ENCODE results near the gene COMMD7. TPM values are rescaled to one million over a fixed set of nuclear protein-coding genes. Genes with fewer than 3 reads are reported as not detected.
A peak's percentile ranks its signal among the peaks of the same experiment; 100 is the strongest.
"Not testable (repeated sequence)": the region's sequence is repeated elsewhere in the genome, so short reads cannot be mapped to it uniquely, and the experiment has no call there.

Gene COMMD7
- total RNA-seq, 3 donors from 2014 or later = 23.3 to 27.5 (median 25.7) TPM

DNA sequence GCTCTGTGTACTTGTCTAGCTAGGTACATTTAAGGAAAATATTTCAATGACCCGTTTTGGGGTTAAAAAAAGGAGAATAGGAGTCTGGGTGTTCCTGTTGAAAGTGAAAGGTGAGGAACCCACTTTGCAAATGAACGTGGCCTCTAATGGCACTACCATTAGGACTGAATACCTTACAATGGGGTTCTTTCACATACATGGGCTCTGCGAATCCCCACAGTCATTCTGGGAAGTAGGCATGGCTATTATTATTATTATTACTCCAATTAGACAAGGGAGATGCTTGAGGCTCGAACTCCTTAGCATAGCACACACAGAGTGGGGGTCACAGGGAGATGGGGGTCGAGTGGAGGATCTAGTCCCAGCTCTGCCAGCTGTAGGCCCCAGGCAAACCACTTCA is 12.9 kb upstream of the COMMD7 start:
- DNase-seq (no peak), ATAC-seq (no peak)
- H3K9me3 Mint-ChIP-seq = no peaks in the 10 kb centered on the region
- no peaks in the 10 kb centered on the region for H3K36me3 Mint-ChIP-seq (ENCODE audit: insufficient read depth)
- peaks cover 4% of the 10 kb centered on the region for H3K4me1 Mint-ChIP-seq (ENCODE audit: low read depth)
- no peaks in the 10 kb centered on the region for H3K27me3 Mint-ChIP-seq (ENCODE audit: low read depth)
- no peak overlapping the region for H3K4me3 Mint-ChIP-seq

DNA sequence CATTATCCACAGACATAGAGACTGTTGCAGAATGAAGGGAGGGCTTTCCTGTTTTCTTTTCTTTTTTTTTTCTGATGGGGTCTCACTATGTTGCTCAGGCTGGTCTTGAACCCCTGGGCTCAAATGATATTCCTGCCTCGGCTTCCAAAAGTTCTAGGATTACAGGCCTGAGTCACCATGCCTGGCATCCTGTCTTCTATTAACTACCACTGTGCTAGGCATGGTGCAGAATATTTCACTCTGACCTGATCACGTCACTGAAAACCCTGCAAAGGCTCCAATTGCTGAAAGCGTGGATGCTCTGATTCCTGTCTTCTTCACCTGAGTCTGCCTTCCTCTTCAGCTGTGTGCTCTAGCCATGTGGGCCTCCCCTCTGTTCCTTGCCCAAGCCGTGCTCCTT is 10.5 kb upstream of the COMMD7 start:
- H3K4me3 Mint-ChIP-seq = no peak overlapping the region
- peaks cover 4% of the 10 kb centered on the region for H3K4me1 Mint-ChIP-seq (ENCODE audit: low read depth)
- ATAC-seq = no peak
- no peaks in the 10 kb centered on the region for H3K9me3 Mint-ChIP-seq
- no peak for DNase-seq
- no peaks in the 10 kb centered on the region for H3K27me3 Mint-ChIP-seq (ENCODE audit: low read depth)
- H3K36me3 Mint-ChIP-seq (ENCODE audit: insufficient read depth) = no peaks in the 10 kb centered on the region

DNA sequence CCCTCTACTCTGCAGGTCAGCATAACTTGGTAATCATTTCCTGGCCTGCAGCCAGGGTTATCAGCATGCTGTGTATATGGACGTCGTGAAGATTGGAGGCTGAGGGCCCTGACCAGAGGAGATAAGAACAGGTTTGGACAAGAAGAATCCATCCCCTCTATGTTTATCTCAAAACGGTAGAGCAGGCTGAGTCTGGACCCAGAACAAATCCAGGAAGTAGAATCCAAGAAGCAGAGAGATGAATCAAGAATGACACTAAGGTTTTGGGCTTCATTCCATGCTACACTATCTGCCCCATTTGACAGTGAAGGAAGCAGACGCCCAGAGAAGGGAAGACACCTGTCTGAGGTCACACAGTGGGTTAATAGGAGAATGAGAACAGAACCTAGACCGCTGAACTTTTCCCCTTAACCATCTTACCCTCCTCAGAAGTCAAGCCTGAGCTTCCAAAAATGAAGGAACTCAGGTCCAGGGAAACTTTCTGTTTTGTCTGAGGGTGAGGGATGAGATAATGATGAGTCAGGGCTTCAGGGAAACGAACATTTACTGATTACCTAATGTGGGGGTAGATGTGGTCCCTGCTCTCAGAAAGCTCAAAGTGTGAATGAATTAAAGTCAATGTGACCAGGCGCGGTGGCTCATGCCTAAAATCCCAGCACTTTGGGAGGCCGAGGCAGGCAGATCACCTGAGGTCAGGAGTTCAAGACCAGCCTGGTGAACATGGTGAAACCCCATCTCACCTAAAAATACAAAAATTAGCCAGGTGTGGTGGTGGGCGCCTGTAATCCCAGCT is 9.4 kb upstream of the COMMD7 start:
- no peaks in the 10 kb centered on the region for H3K27me3 Mint-ChIP-seq (ENCODE audit: low read depth)
- ATAC-seq = peak in 1 of 2 donors; percentile 59

DNA sequence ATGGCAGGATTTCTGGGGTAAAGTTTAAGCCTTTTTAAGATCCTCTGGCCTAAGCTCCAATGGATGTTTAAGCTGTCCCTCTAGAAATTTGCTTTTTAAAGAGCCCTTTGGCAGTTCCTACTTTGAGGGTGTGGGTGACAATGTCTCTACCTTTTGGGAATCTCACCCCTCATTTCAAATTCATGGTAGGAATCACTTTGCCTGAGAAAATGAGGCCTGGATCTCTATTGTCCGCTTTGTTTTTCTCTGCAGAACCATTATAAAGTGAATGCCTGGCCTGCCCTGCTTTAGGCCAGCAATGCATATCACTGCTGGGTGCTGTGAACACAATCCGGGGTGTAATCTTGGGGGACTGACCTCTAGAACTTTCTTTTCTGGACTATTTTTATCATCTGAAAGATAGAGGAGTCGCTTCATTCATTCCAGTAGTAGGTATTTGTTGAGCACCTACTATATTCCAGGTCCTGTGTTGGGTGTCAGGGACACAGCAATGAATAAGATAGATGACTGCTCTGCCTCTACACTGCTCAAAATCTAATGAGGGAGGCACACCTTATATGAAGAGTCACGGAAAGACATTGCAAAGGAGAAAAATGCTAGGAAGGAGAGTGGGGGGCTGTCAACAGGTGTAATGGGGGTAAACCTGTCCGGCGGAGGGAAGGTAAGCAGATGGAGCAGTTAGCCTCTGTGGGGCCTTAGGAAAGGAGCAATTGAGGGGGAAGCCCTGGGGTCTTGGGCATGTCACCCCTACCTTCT is 8.6 kb upstream of the COMMD7 start:
- Mint-ChIP-seq H3K9me3 (no peaks in the 10 kb centered on the region), H3K4me3 (no peak overlapping the region), H3K36me3 (ENCODE audit: insufficient read depth) (no peaks in the 10 kb centered on the region), H3K27me3 (ENCODE audit: low read depth) (no peaks in the 10 kb centered on the region), H3K4me1 (ENCODE audit: low read depth) (peaks cover 4% of the 10 kb centered on the region)
- ATAC-seq (no peak), DNase-seq (no peak)

More for the DNA sequence above, 9.4 kb upstream of the COMMD7 start:
- no peaks in the 10 kb centered on the region for H3K9me3 Mint-ChIP-seq
- no peaks in the 10 kb centered on the region for H3K36me3 Mint-ChIP-seq (ENCODE audit: insufficient read depth)
- H3K4me3 Mint-ChIP-seq = no peak overlapping the region
- peaks cover 4% of the 10 kb centered on the region for H3K4me1 Mint-ChIP-seq (ENCODE audit: low read depth)
- DNase-seq = no peak

DNA sequence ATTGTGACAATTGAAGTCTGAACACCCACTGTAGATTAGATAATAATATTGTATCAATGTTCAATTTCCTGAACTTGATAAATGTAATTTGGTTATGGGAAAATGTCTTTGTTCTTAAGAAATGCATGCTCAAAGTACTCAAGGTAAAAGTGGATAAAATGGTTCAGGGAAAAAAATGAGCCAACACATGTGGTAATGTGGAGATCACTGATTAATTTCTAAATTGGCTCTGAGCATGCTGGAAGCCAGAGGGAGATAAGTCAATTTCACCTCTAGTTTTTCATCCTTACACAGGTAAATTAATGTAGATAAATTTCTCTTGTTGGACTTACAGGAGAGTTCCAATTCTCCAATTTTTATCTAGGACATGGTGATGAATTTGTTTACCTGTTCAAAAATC is 8.0 kb upstream of the COMMD7 start:
- Mint-ChIP-seq H3K4me1 (ENCODE audit: low read depth) (peaks cover 4% of the 10 kb centered on the region), H3K36me3 (ENCODE audit: insufficient read depth) (no peaks in the 10 kb centered on the region), H3K27me3 (ENCODE audit: low read depth) (no peaks in the 10 kb centered on the region), H3K4me3 (no peak overlapping the region), H3K9me3 (no peaks in the 10 kb centered on the region)
- ATAC-seq = no peak
- no peak for DNase-seq

DNA sequence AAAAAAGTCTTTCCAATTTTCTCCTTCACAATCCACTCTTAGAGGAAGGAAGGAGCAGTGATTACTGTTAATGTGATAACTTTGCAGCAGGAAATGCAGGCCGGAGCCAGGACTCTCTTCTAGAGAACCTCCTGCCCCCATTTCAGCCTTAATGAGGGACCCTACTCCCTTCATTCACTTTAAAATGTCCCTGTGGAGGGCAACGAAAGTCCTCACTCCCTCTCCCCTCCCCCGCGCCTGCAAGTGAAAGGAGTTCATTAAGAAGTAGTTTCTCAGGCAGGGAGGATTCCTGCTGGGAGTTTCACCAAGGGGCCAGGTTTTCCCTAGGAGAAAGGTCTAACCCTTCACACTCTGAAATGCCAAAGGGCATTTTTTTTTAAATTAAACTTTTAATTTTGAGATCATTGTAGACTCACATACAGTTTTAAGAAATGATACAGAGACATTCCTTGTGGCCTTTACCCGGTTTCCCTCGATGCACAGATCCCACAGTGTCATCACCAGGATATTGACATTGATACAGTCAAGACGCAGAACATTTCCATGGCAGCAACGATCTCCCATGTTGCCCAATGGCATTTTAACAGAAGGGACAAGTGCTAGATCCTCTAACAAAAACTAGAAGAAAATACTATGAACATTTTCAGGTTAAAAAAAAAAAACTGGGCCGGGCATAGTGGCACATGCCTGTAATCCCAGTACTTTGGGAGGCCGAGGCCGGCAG is 6.8 kb upstream of the COMMD7 start:
- no peak overlapping the region for H3K4me3 Mint-ChIP-seq
- peaks cover 4% of the 10 kb centered on the region for H3K4me1 Mint-ChIP-seq (ENCODE audit: low read depth)
- no peaks in the 10 kb centered on the region for H3K27me3 Mint-ChIP-seq (ENCODE audit: low read depth)
- H3K36me3 Mint-ChIP-seq (ENCODE audit: insufficient read depth) = no peaks in the 10 kb centered on the region
- H3K9me3 Mint-ChIP-seq = no peaks in the 10 kb centered on the region
- DNase-seq (no peak), ATAC-seq (no peak)

DNA sequence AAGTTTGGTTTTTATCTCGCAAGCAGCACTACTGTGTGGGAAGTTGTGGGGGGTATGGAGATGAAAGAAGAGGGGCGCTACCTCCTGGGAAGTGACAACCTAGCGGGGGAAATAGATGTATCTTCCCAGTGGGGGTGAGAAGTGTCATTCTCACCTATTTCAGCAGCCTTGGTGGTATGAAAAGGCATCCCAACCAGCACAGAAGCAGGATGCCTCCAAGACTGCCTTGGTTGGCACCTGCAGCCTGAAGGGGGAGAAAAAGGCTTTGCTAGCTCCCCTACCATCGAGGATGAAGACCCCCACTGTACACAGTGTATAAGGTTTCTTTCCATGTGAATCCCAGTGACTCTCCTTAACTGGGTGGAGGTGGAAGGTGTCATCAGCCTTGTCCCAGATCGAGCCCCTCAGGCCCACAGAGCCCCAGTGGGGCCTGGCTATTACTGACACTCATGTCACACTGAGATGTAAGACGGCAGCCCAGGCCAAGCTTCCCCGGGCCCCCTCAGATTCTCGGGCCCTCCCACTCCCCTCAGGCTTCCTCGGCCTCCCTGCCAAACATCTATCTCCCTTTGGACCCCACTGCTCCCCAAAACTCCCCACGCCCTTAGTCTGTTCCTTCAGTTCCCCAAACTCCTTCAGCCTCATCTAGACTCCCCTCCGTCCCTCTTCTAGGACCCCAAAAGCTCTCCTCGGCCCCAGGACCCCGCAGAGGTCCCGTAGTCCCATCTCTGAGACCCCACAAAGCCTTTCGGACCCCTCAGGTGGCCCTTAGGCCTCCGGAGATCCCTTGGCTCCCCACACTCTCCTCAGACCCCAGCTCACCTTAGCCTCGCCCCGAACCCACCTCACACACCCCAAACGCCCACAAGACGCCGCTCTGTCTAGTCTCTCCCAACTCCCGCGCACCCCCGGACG is 688 bp downstream of the COMMD7 start:
- Mint-ChIP-seq H3K9me3 (no peaks in the 10 kb centered on the region), H3K4me1 (ENCODE audit: low read depth) (peaks cover 37% of the 10 kb centered on the region), H3K36me3 (ENCODE audit: insufficient read depth) (no peaks in the 10 kb centered on the region), H3K27me3 (ENCODE audit: low read depth) (no peaks in the 10 kb centered on the region), H3K4me3 (peak overlapping the region; percentile 95)
- no peak for DNase-seq
- ATAC-seq = peak; percentile 23 to 29

DNA sequence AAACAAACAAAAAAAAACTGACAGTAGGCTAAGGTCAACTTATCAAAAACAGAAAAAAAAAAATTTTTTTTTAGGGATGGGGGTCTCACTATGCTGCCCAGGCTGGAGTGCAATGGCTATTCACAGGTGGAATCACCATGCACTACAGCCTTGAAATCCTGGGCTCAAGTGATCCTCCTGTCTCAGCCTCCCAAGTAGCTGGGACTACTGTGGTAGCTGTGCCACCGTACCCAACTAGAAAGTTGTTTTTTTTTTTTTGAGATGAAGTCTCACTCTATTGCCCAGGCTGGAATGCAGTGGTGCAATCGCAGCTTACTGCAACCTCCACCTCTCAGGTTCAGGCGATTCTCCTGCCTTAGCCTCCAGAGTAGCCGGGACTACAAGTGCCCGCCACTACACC is 2.1 kb downstream of the COMMD7 start:
- Mint-ChIP-seq H3K4me3 (no peak overlapping the region), H3K4me1 (ENCODE audit: low read depth) (peaks cover 45% of the 10 kb centered on the region)

DNA sequence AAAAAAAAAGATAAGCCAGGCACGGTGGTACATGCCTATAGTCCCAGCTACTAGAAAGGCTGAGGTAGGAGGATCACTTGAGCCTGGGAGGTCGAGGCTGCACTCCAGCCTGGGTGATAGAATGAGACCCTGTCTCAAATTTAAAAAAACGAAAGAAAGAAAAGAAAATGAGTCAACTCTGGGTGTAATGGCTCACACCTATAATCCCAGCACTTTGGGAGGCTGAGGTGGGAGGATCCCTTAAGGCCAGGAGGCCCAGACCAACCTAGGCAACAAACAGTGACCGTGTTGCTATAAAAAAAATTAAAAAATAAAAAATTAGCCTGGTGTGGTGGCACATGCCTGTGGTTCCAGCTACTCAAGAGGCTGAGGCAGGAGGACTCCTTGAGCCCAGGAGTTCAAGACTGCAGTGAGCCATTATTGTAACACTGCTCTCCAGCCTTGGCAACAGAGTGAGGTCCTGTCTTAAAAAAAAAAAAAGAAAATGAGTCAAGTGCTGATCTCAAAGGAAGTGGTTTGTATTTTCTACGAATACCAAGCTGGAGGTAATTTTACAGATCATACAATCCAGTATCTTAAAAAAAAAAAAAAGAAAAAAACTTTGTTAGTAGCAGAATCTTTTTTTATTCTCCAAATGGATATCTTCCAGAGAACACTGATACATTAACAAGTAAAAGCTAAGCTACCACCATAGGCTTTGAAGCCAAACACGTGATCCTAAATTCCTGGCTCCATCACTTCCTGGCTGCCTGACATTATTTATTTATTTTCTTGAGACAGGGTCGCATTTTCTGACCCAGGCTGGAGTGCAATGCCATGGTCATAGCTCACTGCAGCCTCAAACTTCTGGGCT is 5.7 kb downstream of the COMMD7 start:
- no peaks in the 10 kb centered on the region for H3K9me3 Mint-ChIP-seq
- ATAC-seq (peak; percentile 76 to 80), DNase-seq (peak; percentile 25)
- no peaks in the 10 kb centered on the region for H3K27me3 Mint-ChIP-seq (ENCODE audit: low read depth)
- H3K36me3 Mint-ChIP-seq (ENCODE audit: insufficient read depth) = no peaks in the 10 kb centered on the region
- H3K4me3 Mint-ChIP-seq = peak overlapping the region; percentile 9
- peaks cover 44% of the 10 kb centered on the region for H3K4me1 Mint-ChIP-seq (ENCODE audit: low read depth)

More for the DNA sequence above, 2.1 kb downstream of the COMMD7 start:
- ATAC-seq (no peak), DNase-seq (no peak)
- Mint-ChIP-seq H3K36me3 (ENCODE audit: insufficient read depth) (no peaks in the 10 kb centered on the region), H3K27me3 (ENCODE audit: low read depth) (no peaks in the 10 kb centered on the region), H3K9me3 (no peaks in the 10 kb centered on the region)

DNA sequence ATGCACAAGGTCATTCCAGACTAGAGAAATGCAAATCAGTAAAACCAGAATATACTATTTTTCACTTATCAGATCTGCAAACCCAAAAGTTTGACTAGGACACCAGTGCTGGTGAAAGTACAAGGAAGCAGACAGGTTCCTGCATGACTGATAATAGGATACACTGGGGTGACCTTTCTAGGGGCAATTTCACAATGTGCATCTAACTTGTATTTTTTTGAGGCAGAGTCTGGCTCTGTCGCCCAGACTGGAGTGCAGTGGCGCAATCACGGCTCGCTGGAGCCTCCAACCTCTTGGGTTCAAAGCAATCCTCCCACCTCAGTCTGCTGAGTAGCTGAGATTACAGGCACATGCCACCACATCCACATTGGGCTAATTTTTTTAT is 11.4 kb downstream of the COMMD7 start:
- Mint-ChIP-seq H3K4me3 (no peak overlapping the region), H3K9me3 (no peaks in the 10 kb centered on the region), H3K4me1 (ENCODE audit: low read depth) (peaks cover 27% of the 10 kb centered on the region), H3K27me3 (ENCODE audit: low read depth) (no peaks in the 10 kb centered on the region), H3K36me3 (ENCODE audit: insufficient read depth) (peaks cover 12% of the 10 kb centered on the region)
- DNase-seq = no peak
- ATAC-seq = no peak

DNA sequence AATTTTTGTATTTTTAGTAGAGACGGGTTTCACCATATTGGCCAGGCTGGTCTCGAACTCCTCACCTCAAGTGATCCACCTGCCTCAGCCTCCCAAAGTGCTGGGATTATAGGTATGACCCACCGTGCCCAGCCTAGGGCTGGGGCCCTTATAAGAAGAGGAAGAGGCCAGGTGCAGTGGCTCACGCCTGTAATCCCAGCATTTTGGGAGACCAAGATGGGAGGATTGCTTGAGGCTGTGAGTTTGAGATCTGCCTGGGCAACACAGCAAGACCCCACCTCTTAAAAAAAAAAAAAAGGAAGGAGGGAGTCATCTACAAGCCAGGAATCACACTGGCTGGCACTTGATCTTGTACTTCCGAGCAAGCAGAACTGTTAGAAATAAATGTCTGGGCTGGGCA is 13.9 kb downstream of the COMMD7 start:
- Mint-ChIP-seq H3K4me1 (ENCODE audit: low read depth) (peaks cover 14% of the 10 kb centered on the region), H3K36me3 (ENCODE audit: insufficient read depth) (peaks cover 19% of the 10 kb centered on the region)
- not testable (repeated sequence) for H3K4me3 Mint-ChIP-seq; H3K27me3 Mint-ChIP-seq (ENCODE audit: low read depth); ATAC-seq; H3K9me3 Mint-ChIP-seq; DNase-seq

DNA sequence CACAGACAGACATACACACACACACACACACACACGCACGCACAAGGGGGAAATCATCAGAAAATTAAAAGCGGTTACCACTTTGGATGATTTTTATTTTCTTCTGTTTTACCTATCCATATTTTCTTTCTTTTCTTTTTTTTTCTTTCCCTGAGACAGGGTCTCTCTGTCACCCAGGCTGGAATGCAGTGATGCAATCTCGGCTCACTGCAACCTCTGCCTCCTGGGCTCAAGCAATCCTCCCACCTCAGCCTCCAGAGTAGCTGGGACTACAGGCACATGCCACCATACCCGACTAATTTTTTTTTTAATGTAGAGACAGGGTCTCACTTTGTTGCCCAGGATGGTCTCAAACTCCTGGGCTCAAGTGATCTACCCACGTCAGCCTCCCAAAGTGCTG is 14.8 kb downstream of the COMMD7 start:
- not testable (repeated sequence) for ATAC-seq; H3K4me3 Mint-ChIP-seq; H3K9me3 Mint-ChIP-seq; DNase-seq; H3K27me3 Mint-ChIP-seq (ENCODE audit: low read depth)
- Mint-ChIP-seq H3K4me1 (ENCODE audit: low read depth) (peaks cover 14% of the 10 kb centered on the region), H3K36me3 (ENCODE audit: insufficient read depth) (peaks cover 19% of the 10 kb centered on the region)

DNA sequence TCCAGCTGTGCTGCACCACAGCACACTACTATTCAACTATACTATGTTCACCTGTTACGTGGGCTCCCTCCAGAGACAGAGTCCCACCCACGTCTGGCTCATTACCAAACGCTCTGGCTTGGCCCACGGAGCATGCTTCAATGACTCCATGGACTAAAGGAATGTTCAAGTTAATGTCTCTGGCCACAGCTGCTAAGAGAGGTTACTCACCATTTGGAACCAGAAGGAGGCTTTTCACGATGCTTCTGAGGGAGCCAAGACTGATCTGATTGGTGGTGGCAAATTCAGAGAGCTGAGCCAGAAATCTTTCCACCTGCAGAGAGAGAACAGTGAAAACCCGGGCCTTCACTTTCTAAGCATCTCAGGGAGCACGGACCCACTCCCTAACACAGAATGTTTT is 15.6 kb downstream of the COMMD7 start:
- Mint-ChIP-seq H3K9me3 (no peaks in the 10 kb centered on the region), H3K36me3 (ENCODE audit: insufficient read depth) (peaks cover 19% of the 10 kb centered on the region), H3K27me3 (ENCODE audit: low read depth) (no peaks in the 10 kb centered on the region), H3K4me3 (no peak overlapping the region), H3K4me1 (ENCODE audit: low read depth) (peaks cover 14% of the 10 kb centered on the region)
- DNase-seq (no peak), ATAC-seq (no peak)
